NCI-H2196 (cell line): ENCODE results near the gene IFT43.

Experiments
- DNase-seq: peaks from one replicate; lab custom pipeline; 2025; ENCODE audit not compliant: unreplicated experiment; lab: John Stamatoyannopoulos, UW

The IFT43 gene

DNA sequence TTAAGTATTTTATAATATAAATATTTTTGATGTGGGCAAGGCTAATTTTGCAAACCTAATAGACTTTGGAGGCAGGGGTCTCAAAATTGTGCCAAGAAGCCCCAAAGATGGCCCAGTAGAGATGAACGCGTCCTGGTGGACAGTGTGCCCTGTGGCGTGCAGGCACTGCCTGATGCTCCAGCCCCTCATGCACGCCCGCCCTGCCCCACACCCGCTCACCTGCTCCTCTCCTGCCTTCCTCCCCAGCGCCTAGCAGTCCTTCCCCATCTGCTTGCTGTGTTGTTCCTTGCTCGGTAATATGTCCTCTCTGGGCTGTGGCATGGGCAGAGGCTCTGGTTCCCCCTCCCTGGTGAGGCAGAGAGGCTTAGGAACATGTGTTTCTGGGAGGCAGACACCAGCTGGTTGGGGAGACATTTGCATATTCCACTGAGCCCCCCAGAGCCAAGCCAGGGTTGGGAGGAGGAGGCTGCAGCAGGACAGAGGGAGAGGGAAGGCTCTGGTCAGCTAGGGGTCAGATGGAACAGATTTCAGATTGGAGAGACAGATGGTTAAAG, 119.3 kb downstream of the IFT43 start:
- no peak for DNase-seq

- no peak for DNase-seq
These were observed 120.6 kb downstream of the IFT43 start for GRCh38 chr14:76106188-76106587.

- DNase-seq: no peak
These were observed 123.7 kb downstream of the IFT43 start for GRCh38 chr14:76109087-76109880.

- DNase-seq: no peak
These were observed 127.5 kb downstream of the IFT43 start for GRCh38 chr14:76112889-76113624.

GRCh38 chr14:76113691-76114090, 128.1 kb downstream of the IFT43 start:
- DNase-seq: no peak

GRCh38 chr14:76115010-76115422, 129.5 kb downstream of the IFT43 start:
- DNase-seq: no peak

- DNase-seq: no peak
These were observed 132.4 kb downstream of the IFT43 start for GRCh38 chr14:76117789-76118484.

GRCh38 chr14:76118594-76118993, 133.0 kb downstream of the IFT43 start:
- DNase-seq: no peak

DNA sequence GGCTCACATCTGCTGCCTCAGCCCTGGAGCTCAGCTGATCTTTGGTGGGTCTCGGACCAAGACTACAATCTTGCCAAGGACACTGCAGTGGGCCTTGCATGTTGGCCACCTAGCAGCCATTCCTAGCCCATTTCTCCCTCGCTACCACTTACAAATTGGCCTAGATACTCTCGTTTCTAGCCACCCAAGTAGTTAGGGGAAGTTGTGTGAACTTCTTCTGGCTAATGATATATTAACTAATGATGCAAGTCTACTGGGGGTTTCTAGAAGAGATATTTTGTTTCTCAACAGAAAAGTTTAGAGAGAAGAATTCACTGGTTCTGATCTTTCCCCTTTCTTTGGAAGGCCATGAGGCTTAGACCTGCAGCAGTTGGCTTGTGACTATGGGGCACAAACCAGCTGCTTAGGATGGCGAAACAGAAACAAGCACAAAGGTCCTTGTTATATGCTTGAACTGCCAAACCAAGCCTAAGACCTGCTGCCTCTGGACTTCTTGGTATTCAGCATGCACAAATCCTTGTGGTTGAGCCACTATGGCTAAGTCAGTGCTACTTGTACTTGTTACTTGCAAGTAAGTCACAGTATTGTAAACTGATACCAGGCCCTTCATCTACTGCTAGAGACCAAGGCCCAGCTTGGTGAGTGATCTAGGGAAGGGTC, 135.7 kb downstream of the IFT43 start:
- no peak for DNase-seq

GRCh38 chr14:76123426-76124225, 138.1 kb downstream of the IFT43 start:
- DNase-seq: no peak

- DNase-seq: no peak
These were observed 139.9 kb downstream of the IFT43 start for GRCh38 chr14:76125511-76125910.

DNA sequence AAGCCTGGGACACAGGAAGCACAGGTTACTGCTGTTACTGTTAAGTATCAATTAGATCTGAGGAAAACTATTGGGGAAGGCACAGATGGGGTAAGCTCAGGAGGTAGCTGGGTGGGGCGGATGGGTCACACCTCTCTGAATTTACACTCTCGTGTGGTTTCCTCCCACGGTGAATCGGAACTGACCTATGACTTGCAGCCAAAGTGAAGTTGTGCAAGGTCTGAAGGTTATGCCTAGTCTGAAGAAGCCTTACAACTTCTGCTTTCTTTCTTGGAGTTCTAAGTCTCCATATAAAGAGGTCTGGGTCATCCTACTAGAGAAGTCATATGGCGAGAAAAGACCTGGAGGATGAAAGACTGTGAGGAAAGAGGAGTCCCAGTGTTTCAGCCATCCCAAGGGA, 140.5 kb downstream of the IFT43 start:
- DNase-seq: no peak

GRCh38 chr14:76129851-76130576, 144.5 kb downstream of the IFT43 start:
- DNase-seq: no peak

DNA sequence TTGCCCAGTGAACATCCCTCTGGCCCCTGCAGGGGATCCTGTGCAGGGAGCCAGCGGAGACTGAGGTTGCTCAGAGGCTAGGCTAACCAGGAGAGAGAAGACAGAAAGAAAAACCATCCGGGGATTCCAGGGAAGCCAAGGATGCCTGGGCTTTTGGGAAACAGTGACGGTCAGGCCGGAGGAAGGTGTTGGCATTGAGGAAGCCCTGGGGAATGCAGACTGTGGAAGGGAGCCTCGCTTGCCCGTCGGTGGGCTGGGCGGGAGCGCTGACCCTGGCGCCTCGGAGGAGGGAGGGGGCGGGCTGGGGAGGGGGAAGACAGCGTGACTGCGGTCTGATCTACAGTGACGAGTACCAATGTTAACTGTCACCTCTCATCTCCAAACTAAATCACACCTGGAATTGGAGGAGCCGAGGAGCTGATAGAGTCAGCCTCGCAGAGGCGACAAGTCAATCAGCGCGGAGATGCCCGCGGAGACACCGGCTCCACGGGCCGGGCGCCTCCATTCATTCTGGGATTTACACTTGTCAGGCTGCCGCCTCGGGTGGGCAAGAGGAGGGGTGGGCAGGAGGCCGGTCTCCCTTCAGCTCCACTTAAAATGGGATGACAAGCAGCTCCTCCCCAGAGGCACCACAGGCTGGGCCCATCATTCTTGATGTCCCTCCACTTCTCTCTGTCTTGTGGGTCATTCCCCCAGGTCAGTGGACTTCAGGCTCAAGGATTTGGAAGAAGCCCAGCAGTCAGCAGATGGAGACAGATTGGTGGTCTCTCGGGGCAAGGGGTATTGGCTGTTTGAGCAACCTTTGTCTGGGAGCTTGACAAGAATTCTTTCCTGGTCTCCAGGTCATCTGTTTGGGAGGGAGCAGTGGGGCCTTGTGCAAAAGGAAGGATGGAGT, 145.8 kb downstream of the IFT43 start:
- no peak for DNase-seq

GRCh38 chr14:76133103-76133502, 147.5 kb downstream of the IFT43 start:
- no peak for DNase-seq
